Keratinocyte (primary cell): Measurements from ENCODE around the gene NPTXR. TPM values are rescaled to one million over a fixed set of nuclear protein-coding genes. Genes with fewer than 3 reads are reported as not detected.

ENCODE experiments used
- DNase-seq: peaks from one replicate; pipeline ENCODE4 v3.0.0-alpha.2; 2011; ENCODE audit warnings: low read depth, missing footprints, low spot score
- FAIRE-seq: peaks from 2 replicates; lab custom pipeline; 2011; peaks lifted over from hg19 to GRCh38; lab: Jason Lieb, UNC
- H2AFZ ChIP-seq: 2 replicates; pipeline ENCODE4 v1.6.0; 2012; ENCODE audit warnings: low read length, control low read depth, inconsistent platforms; ENCODE audit not compliant: control insufficient read depth
- H3K27ac ChIP-seq: 2 replicates; pipeline ENCODE4 v1.5.1; 2011; ENCODE audit warnings: low read length; ENCODE audit not compliant: control insufficient read depth, insufficient read depth
- H3K27me3 ChIP-seq: 3 replicates; pipeline ENCODE4 v1.6.0; 2011; ENCODE audit warnings: low read length; ENCODE audit not compliant: control insufficient read depth, insufficient read depth; ENCODE audit errors: extremely low read depth
- H3K36me3 ChIP-seq, 2 experiments: 2 replicates in 1 of 2; 3 replicates in 1 of 2; pipeline ENCODE4 v1.5.1; 2011; ENCODE audit warnings: low read length in 2 of 2, mild to moderate bottlenecking in 1 of 2; ENCODE audit not compliant: control insufficient read depth in 2 of 2, insufficient read depth in 2 of 2; ENCODE audit errors: extremely low read depth in 1 of 2
- H3K4me1 ChIP-seq: 3 replicates; pipeline ENCODE4 v1.5.1; 2011; ENCODE audit warnings: low read length; ENCODE audit not compliant: control insufficient read depth, insufficient read depth; ENCODE audit errors: extremely low read depth
- H3K4me2 ChIP-seq: 3 replicates; pipeline ENCODE4 v1.6.0; 2011; ENCODE audit warnings: low read depth, low read length; ENCODE audit not compliant: control insufficient read depth, insufficient read depth; ENCODE audit errors: extremely low read depth
- H3K4me3 ChIP-seq, 3 experiments: fragments of 200-600 bp in 1 of 3; sonication (generic) in 1 of 3; 2 replicates in 2 of 3; 3 replicates in 1 of 3; pipeline ENCODE4 v1.5.1; 2011 to 2016; ENCODE audit warnings: low read length in 3 of 3, mild to moderate bottlenecking in 3 of 3, control low read depth in 2 of 3, inconsistent platforms in 1 of 3, low read depth in 1 of 3, mixed read lengths in 1 of 3, mixed run types in 1 of 3, moderate library complexity in 1 of 3; ENCODE audit not compliant: control insufficient read depth in 2 of 3, insufficient read depth in 2 of 3; ENCODE audit errors: extremely low read depth in 1 of 3
- H3K79me2 ChIP-seq: 2 replicates; pipeline ENCODE4 v1.6.0; 2012; ENCODE audit warnings: low read length; ENCODE audit not compliant: control insufficient read depth, insufficient read depth
- H3K9ac ChIP-seq: 3 replicates; pipeline ENCODE4 v1.6.0; 2011; ENCODE audit warnings: low read length; ENCODE audit not compliant: control insufficient read depth, insufficient read depth; ENCODE audit errors: extremely low read depth
- H3K9me1 ChIP-seq: 3 replicates; pipeline ENCODE4 v1.6.0; 2011; ENCODE audit warnings: low read length; ENCODE audit not compliant: control insufficient read depth, insufficient read depth; ENCODE audit errors: extremely low read depth
- H3K9me3 ChIP-seq: 2 replicates; pipeline ENCODE4 v1.5.1; 2012; ENCODE audit warnings: low read depth, low read length; ENCODE audit not compliant: control insufficient read depth
- H4K20me1 ChIP-seq: 3 replicates; pipeline ENCODE4 v1.6.0; 2011; ENCODE audit warnings: low read length; ENCODE audit not compliant: control insufficient read depth, insufficient read depth; ENCODE audit errors: extremely low read depth
- CTCF ChIP-seq, 3 experiments: IDR thresholded peaks in 1 of 3; conservative IDR thresholded peaks in 1 of 3; optimal IDR thresholded peaks in 1 of 3; 2 replicates in 2 of 3; 3 replicates in 1 of 3; pipeline versions ENCODE3 to v1.5.1; 2011; ENCODE audit warnings: low read length in 3 of 3, mild to moderate bottlenecking in 3 of 3, moderate library complexity in 2 of 3, control low read depth in 1 of 3, inconsistent platforms in 1 of 3; ENCODE audit not compliant: insufficient read depth in 2 of 3; ENCODE audit errors: extremely low read depth in 1 of 3
- EZH2 ChIP-seq: IDR thresholded peaks from one replicate; pipeline ENCODE4 v1.6.1; 2012; ENCODE audit warnings: inconsistent platforms, mild to moderate bottlenecking, low read length, moderate library complexity
- dilution Hi-C: fragments of 300-500 bp; cut with MboI; formaldehyde crosslinking; loops from one replicate; pipeline ENCODE4 v1.7.0; 2020; ENCODE audit warnings: low sequenced_read_pairs; ENCODE audit not compliant: extremely low pct_ligation_motif_present
- polyA plus RNA-seq, 5 experiments: library from polyadenylated mRNA; depleted of rRNA in 3 of 5; stranded (reverse) in 3 of 5; stranded (forward) in 1 of 5; unstranded in 1 of 5; fragments of >200 nt; gene quantifications; 1 replicate in 1 of 5; 2 replicates in 3 of 5; 3 replicates in 1 of 5; pipeline versions ENCODE4 v1.2.1 to v1.2.3, GENCODE V29; 2011 to 2012; ENCODE audit warnings: missing spikeins in 2 of 5, low read depth in 1 of 5, low replicate concordance in 1 of 5

The NPTXR gene
- polyA plus RNA-seq, 1 donor (not counting 4 experiments of a cell fraction or from before 2014, with no cell fraction given): 0.03 TPM

- DNase-seq (no peak), FAIRE-seq (no peak)
- dilution Hi-C loops: no loop called here
- Histone ChIP-seq H3K27ac (no peak overlapping the region), H3K4me1 (peaks cover 13% of the 10 kb centered on the region), H3K27me3 (no peaks in the 10 kb centered on the region), H3K4me2 (no peak overlapping the region), H3K9me1 (no peaks in the 10 kb centered on the region), H4K20me1 (no peaks in the 10 kb centered on the region), H3K4me3 (no peak overlapping the region), H3K9ac (no peak overlapping the region), H3K79me2 (no peaks in the 10 kb centered on the region), H3K9me3 (peaks cover 2% of the 10 kb centered on the region), H3K36me3 (no peaks in the 10 kb centered on the region), H2AFZ (no peak overlapping the region)
- TF ChIP-seq EZH2: no peak
- no peak for TF ChIP-seq CTCF (optimal IDR thresholded peaks at IDR 0.05 in 1 of 3, IDR thresholded peaks at IDR 0.05 in 1 of 3, conservative IDR thresholded peaks at IDR 0.05 in 1 of 3; ENCODE audit: extremely low read depth in 1 of 3, insufficient read depth in 2 of 3, low read length in 3 of 3)
These were observed 45.3 kb downstream of the NPTXR start for GRCh38 chr22:38798496-38798895.

DNA sequence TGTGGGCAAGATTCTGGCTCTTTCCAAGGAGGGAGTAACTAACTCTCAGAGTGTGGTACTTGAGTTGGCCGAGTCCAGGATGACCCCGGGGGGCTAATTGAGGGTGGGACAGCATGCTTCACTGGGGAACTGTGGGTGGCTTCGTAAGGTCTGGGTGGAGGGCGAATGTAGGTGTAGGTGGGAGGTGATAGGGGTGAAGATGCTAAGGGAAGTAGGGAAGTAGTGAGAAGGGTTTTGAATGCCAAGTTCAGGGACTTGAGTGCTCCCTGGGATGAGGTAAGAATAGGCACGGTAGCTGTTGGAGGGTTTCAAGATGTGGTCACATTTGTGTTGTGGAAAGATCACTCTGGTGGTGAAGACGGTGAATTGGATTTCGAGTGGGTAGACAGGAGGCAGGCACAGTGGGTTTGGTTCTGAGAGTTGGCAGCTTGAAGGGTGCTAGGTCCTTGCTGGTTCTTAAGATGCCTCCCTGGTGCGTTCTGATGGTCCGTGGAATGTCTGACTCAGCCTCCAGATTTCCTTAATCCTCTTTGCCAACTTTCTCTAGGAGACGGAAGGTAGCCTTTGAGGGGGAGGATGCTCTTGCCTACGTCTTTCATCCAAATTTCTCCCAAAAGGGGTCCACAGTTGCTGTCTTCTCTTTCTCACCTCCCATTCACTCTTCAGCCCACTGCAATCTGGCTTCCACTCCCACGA, 47.4 kb downstream of the NPTXR start:
- dilution Hi-C loops: no loop called here
- Histone ChIP-seq H3K27ac (no peak overlapping the region), H3K4me2 (no peak overlapping the region)

More for the DNA sequence above, 47.4 kb downstream of the NPTXR start:
- Histone ChIP-seq H3K79me2 (no peaks in the 10 kb centered on the region), H3K4me1 (peaks cover 18% of the 10 kb centered on the region), H2AFZ (no peak overlapping the region), H3K4me3 (no peak overlapping the region), H3K27me3 (no peaks in the 10 kb centered on the region), H3K9me1 (no peaks in the 10 kb centered on the region), H3K9me3 (peaks cover 2% of the 10 kb centered on the region), H3K36me3 (no peaks in the 10 kb centered on the region), H3K9ac (no peak overlapping the region), H4K20me1 (no peaks in the 10 kb centered on the region)
- TF ChIP-seq CTCF (optimal IDR thresholded peaks at IDR 0.05 in 1 of 3, IDR thresholded peaks at IDR 0.05 in 1 of 3, conservative IDR thresholded peaks at IDR 0.05 in 1 of 3; ENCODE audit: extremely low read depth in 1 of 3, insufficient read depth in 2 of 3, low read length in 3 of 3) (no peak), EZH2 (no peak)
- no peak for FAIRE-seq
- no peak for DNase-seq
